ENCODE measurements around the gene ETV3L. TPM values are rescaled to one million over a fixed set of nuclear protein-coding genes. Genes with fewer than 3 reads are reported as not detected.
A peak's percentile ranks its signal among the peaks of the same experiment; 100 is the strongest.

Gene ETV3L
- total and polyA plus RNA-seq, 2 experiments from 2014 or later: not detected

DNA sequence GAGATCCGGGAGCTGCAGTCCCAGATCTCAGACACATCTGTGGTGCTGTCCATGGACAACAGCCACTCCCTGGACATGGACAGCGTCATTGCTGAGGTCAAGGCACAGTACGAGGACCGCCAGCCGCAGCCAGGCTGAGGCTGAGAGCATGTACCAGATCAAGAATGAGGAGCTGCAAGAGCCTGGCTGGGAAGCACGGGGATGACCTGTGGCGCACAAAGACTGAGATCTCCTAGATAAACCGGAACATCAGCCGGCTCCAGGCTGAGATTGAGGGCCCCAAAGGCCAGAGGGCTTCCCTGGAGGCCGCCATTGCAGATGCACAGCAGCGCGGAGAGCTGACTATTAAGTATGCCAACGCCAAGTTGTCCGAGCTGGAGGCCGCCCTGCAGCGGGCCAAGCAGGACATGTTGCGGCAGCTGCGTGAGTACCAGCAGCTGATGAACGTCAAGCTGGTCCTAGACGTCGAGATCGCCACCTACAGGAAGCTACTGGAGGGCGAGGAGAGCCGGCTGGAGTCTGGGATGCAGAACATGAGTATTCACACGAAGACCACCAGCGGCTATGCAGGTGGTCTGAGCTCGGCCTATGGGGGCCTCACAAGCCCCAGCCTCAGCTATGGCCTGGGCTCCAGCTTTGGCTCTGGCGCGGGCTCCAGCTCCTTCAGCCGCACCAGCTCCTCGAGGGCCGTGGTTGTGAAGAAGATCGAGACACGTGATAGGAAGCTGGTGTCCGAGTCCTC is 25.5 kb downstream of the ETV3L start:
- peak; percentile 60 to 83 for TF ChIP-seq CTCF (conservative IDR thresholded peaks at IDR 0.05; ENCODE audit: low read depth in 2 of 2)
- TF ChIP-seq, protein P1, sequence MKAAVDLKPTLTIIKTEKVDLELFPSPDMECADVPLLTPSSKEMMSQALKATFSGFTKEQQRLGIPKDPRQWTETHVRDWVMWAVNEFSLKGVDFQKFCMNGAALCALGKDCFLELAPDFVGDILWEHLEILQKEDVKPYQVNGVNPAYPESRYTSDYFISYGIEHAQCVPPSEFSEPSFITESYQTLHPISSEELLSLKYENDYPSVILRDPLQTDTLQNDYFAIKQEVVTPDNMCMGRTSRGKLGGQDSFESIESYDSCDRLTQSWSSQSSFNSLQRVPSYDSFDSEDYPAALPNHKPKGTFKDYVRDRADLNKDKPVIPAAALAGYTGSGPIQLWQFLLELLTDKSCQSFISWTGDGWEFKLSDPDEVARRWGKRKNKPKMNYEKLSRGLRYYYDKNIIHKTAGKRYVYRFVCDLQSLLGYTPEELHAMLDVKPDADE (IDR thresholded peaks at IDR 0.05): no peak
- TF ChIP-seq ZNF462 (CRISPR knock-in tag; IDR thresholded peaks at IDR 0.05): peak; percentile 54; the same call in 1 of the 2 replicates
- TF ChIP-seq NANOG (IDR thresholded peaks at IDR 0.05; ENCODE audit: borderline replicate concordance): no peak
- H3K4me3 ChIP-seq: no peak overlapping the region
- no peaks in the 10 kb centered on the region for H3K36me3 ChIP-seq (ENCODE audit: insufficient read depth)
- ATAC-seq: peak; percentile 69
- peaks cover 7% of the 10 kb centered on the region for H3K27me3 Mint-ChIP-seq (ENCODE audit: insufficient read depth, low read depth, poor library complexity)
- no peaks in the 10 kb centered on the region for H3K36me3 Mint-ChIP-seq (ENCODE audit: low read depth)
- no peaks in the 10 kb centered on the region for H3K27me3 ChIP-seq (ENCODE audit: insufficient read depth)
- H3F3A ChIP-seq (replicated peaks; ENCODE audit: low read depth): no peaks in the 10 kb centered on the region
- H3K79me2 ChIP-seq (replicated peaks; ENCODE audit: insufficient read depth): no peaks in the 10 kb centered on the region
- no peak overlapping the region for H3K27ac ChIP-seq (ENCODE audit: low read depth)
- H3K9me3 Mint-ChIP-seq: no peaks in the 10 kb centered on the region
- peaks cover 9% of the 10 kb centered on the region; the same call in 2 of the 3 replicates for H3K4me1 Mint-ChIP-seq
- H4K20me1 ChIP-seq (replicated peaks; ENCODE audit: insufficient read depth): no peaks in the 10 kb centered on the region
- no peaks in the 10 kb centered on the region for H3K9me2 ChIP-seq (ENCODE audit: insufficient read depth)
- peak overlapping the region; percentile 96 for H2AFZ ChIP-seq
- DNase-seq (ENCODE audit: low spot score): peak; percentile 88
- no peak overlapping the region for H3K4me3 Mint-ChIP-seq
- H3K4me2 ChIP-seq: no peak overlapping the region
- no peaks in the 10 kb centered on the region for H3K4me1 ChIP-seq (ENCODE audit: insufficient read depth)
- no peak overlapping the region for H3K27ac Mint-ChIP-seq
